Breast epithelium (tissue), 3 donors: ENCODE results near the gene GALNTL6.

Experiments used
- POLR2A ChIP-seq: fragments of 450-650 bp; IDR thresholded peaks from one replicate; pipeline ENCODE4 v1.6.1; 2016; ENCODE audit warnings: antibody characterized with exemption, mild to moderate bottlenecking, moderate library complexity
- POLR2AphosphoS5 ChIP-seq, 3 donors: sonication (generic); formaldehyde crosslinking; IDR thresholded peaks; one replicate each; pipeline ENCODE4 v1.6.1; 2017; ENCODE audit warnings: antibody characterized with exemption in 3 of 3
- TF ChIP-seq, protein P1 (sequence below), 3 donors: fragments of 450-650 bp; IDR thresholded peaks; one replicate each; pipeline ENCODE4 v1.5.1; 2016 to 2017; ENCODE audit warnings: antibody characterized with exemption in 3 of 3, mild to moderate bottlenecking in 3 of 3, moderate library complexity in 3 of 3

DNA sequence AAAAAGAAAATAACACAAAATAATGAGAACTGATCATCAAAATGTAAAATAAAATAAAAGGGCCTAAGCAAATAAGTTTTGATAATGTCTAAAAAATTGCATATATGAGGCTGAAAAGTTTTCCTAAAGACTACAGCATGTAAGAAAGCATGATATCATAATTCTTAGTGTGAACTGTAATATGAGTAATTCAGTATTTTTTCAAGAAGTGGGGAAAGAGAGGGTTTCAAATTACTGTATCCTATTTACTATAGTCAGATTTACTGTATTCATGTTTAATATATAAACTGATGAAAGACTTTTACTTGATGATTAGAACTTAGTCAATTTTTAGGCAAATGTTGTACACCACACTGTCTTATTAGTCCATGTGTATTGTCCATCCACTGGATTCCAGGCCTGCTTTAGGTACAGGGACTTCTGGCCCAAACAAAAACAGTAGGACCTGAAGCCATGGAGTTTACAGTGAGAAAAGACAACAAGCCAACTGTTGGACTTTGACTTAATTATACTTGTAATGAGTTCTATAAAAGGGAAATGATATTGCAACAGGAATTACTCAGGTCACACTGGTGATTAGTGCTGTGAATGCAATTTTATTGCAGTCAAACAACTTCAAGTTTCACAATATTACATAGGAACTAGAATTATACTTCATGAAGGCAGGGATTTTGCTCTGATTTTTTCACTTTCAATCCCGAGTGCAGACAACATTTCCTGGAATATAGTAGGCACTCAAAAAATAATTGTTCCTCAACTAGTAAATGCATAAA is 837.7 kb downstream of the GALNTL6 start:
- no peak for TF ChIP-seq POLR2AphosphoS5 (IDR thresholded peaks at IDR 0.05)
- TF ChIP-seq, protein P1, sequence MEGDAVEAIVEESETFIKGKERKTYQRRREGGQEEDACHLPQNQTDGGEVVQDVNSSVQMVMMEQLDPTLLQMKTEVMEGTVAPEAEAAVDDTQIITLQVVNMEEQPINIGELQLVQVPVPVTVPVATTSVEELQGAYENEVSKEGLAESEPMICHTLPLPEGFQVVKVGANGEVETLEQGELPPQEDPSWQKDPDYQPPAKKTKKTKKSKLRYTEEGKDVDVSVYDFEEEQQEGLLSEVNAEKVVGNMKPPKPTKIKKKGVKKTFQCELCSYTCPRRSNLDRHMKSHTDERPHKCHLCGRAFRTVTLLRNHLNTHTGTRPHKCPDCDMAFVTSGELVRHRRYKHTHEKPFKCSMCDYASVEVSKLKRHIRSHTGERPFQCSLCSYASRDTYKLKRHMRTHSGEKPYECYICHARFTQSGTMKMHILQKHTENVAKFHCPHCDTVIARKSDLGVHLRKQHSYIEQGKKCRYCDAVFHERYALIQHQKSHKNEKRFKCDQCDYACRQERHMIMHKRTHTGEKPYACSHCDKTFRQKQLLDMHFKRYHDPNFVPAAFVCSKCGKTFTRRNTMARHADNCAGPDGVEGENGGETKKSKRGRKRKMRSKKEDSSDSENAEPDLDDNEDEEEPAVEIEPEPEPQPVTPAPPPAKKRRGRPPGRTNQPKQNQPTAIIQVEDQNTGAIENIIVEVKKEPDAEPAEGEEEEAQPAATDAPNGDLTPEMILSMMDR (IDR thresholded peaks at IDR 0.05) = no peak
- TF ChIP-seq POLR2A = no peak
